MCF 10A (cell line): Measurements from ENCODE around the gene CDYL. TPM values are rescaled to one million over a fixed set of nuclear protein-coding genes. Genes with fewer than 3 reads are reported as not detected.
A peak's percentile ranks its signal among the peaks of the same experiment; 100 is the strongest.
"Not testable (repeated sequence)": the region's sequence is repeated elsewhere in the genome, so short reads cannot be mapped to it uniquely, and the experiment has no call there.

ENCODE experiments used
- BruUV-seq: library from RNA; stranded (reverse); fragments of 400-500 nt; replicated peaks from 2 replicates; lab custom pipeline; 2021; lab: Mats Ljungman, UMichigan
- CTCF ChIA-PET: fragments of 300-600 bp; sonication (Branson Sonifier 250); formaldehyde crosslinking; extraction: SDS; loops from one replicate; lab custom pipeline; 2021; ENCODE audit warnings: antibody characterized with exemption, inconsistent platforms; lab: Yijun Ruan, JAX
- POLR2A ChIA-PET: fragments of 300-600, 350-650 bp; sonication (Branson Sonifier 250); formaldehyde crosslinking; extraction: SDS; loops from one replicate; lab custom pipeline; 2020; ENCODE audit warnings: antibody characterized with exemption, inconsistent platforms; lab: Yijun Ruan, JAX
- DNase-seq: peaks from one replicate; pipeline ENCODE4 v3.0.0-alpha.2; 2018; ENCODE audit not compliant: unreplicated experiment
- H3K27ac Mint-ChIP-seq: one replicate; pipeline ENCODE4 v1.8.0; 2022; ENCODE audit warnings: mild to moderate bottlenecking, low read depth, mixed read lengths; ENCODE audit not compliant: unreplicated experiment
- H3K27me3 Mint-ChIP-seq: one replicate; pipeline ENCODE4 v1.8.0; 2022; ENCODE audit warnings: mixed read lengths; ENCODE audit not compliant: insufficient read depth, unreplicated experiment
- H3K36me3 Mint-ChIP-seq: one replicate; pipeline ENCODE4 v1.8.0; 2022; ENCODE audit warnings: mild to moderate bottlenecking, moderate library complexity, mixed read lengths; ENCODE audit not compliant: insufficient read depth, unreplicated experiment
- H3K4me1 Mint-ChIP-seq: one replicate; pipeline ENCODE4 v1.8.0; 2022; ENCODE audit warnings: mixed read lengths; ENCODE audit not compliant: insufficient read depth, unreplicated experiment
- H3K4me3 Mint-ChIP-seq: one replicate; pipeline ENCODE4 v1.8.0; 2022; ENCODE audit warnings: mild to moderate bottlenecking, moderate library complexity, mixed read lengths; ENCODE audit not compliant: unreplicated experiment
- H3K9me3 Mint-ChIP-seq: one replicate; pipeline ENCODE4 v1.8.0; 2022; ENCODE audit warnings: mixed read lengths; ENCODE audit not compliant: unreplicated experiment
- intact Hi-C: fragments of 100-400 bp; cut with micrococcal nuclease; formaldehyde crosslinking; loops from 2 replicates; pipeline ENCODE4 v1.14.1; 2022
- total RNA-seq: library from RNA; stranded (reverse); gene quantifications from 2 replicates; pipeline ENCODE4 v1.2.3, GENCODE V29; 2022
- TF ChIP-seq, protein P1 (sequence below): fragments of 200-600 bp; IDR thresholded peaks from one replicate; pipeline ENCODE4 v1.8.0; 2022; ENCODE audit warnings: antibody characterized with exemption, mild to moderate bottlenecking; ENCODE audit not compliant: unreplicated experiment

CDYL gene
- total RNA-seq, 1 experiment from 2014 or later = 48.9 TPM

DNA sequence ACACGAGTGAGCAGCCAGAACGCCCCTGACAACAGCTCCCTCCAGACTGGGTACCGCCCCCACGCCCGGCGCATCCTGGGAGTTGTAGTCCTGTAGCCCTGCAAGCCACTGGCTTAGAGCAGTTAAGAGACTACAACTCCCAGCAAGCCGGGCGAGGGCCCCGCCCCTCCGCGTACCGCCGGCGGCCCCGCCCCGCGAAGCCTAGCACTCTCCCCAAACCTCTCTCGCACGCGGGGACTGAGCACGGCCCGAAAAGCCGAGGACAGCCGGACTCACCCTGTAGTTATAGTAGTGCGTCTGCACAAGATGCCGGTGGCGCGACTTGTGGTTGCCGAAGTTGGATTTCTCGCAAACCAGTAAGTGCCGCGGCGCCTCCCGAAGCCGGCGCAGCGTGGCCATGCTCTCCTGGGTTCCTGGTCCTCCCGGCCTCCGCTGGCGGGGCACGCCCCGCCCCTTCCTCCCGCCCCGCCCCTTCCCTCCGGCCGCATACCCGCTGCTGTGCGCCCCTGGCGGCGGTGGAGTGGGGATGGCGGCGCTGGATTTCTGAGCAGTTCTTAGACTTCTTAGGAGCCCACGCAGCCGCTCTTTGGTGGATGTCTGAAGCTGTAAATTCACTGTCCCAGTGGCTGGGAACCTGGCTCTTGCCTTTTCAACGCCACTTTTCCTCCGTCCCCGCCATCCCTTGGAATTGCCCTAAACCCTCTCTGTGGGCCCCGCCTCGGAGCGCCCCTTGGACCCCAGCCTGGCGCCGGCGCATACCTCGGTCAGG lies 227.6 kb downstream of the CDYL start, which contains the start of gene RPP40:
Gene RPP40 (minus strand): TSS at position 434 of the 769 bp plus-strand sequence. CDS start 35 bp downstream, at position 399.
- intact Hi-C loops = loop anchor here (2.0 kb wide), 1 partner anchor 691 kb away; no protein-coding TSS in a partner anchor
- H3K36me3 Mint-ChIP-seq = peaks cover 18% of the 10 kb centered on the region
- H3K4me3 Mint-ChIP-seq = peak within 1 kb of the TSS; percentile 92
- no peaks in the 10 kb centered on the region for H3K4me1 Mint-ChIP-seq
- peak within 1 kb of the TSS; percentile 88 for H3K27ac Mint-ChIP-seq
- CTCF ChIA-PET = interaction anchor here (0.6 to 1.3 kb wide), 9 partner anchors 9 to 957 kb away, joined by 3 to 6 read pairs (median 4); no protein-coding TSS in a partner anchor
- BruUV-seq = no TSS peak
- no peaks in the 10 kb centered on the region for H3K27me3 Mint-ChIP-seq
- TF ChIP-seq, protein P1, sequence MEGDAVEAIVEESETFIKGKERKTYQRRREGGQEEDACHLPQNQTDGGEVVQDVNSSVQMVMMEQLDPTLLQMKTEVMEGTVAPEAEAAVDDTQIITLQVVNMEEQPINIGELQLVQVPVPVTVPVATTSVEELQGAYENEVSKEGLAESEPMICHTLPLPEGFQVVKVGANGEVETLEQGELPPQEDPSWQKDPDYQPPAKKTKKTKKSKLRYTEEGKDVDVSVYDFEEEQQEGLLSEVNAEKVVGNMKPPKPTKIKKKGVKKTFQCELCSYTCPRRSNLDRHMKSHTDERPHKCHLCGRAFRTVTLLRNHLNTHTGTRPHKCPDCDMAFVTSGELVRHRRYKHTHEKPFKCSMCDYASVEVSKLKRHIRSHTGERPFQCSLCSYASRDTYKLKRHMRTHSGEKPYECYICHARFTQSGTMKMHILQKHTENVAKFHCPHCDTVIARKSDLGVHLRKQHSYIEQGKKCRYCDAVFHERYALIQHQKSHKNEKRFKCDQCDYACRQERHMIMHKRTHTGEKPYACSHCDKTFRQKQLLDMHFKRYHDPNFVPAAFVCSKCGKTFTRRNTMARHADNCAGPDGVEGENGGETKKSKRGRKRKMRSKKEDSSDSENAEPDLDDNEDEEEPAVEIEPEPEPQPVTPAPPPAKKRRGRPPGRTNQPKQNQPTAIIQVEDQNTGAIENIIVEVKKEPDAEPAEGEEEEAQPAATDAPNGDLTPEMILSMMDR = peak; percentile 72
- DNase-seq = peak; percentile 96
- no peaks in the 10 kb centered on the region for H3K9me3 Mint-ChIP-seq
- POLR2A ChIA-PET = interaction anchor here (0.6 to 1.0 kb wide), 4 partner anchors 8 to 688 kb away, joined by 3 to 5 read pairs (median 3); no protein-coding TSS in a partner anchor

DNA sequence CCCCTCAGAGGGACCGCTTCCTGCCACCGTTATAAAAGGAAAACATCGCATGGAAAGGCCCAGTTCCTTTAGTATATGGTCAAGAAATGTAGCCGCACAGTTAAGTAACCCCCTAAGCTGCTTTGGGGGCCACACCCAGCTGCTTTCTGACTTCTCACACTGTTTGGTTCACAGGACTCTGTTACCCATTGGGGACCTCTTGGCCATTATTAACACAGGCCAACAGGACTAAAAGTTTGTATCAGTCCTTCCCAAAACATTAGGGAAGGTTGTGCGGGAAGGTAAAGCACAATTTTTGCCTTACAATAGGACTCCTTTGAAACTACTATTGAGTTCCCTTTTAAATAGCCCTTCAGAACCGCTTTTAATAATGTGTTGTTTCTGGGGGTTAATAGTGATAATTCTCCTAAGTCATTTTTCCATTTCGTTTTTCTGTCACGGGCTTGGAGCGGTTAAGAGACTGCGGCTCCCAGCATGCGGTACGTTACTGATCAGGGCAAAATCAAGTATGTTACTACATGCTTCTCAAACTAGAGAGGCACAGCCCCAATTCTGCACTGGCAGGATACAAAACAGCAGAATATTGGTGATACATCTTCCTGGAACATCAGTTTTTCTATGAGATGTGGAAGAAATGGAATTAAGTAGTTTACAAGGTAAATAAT lies 228.3 kb downstream of the CDYL start:
- TF ChIP-seq, protein P1 = no peak
- CTCF ChIA-PET = interaction anchor here (0.6 to 1.3 kb wide), 8 partner anchors 9 to 956 kb away, joined by 3 to 5 read pairs (median 4); no protein-coding TSS in a partner anchor

DNA sequence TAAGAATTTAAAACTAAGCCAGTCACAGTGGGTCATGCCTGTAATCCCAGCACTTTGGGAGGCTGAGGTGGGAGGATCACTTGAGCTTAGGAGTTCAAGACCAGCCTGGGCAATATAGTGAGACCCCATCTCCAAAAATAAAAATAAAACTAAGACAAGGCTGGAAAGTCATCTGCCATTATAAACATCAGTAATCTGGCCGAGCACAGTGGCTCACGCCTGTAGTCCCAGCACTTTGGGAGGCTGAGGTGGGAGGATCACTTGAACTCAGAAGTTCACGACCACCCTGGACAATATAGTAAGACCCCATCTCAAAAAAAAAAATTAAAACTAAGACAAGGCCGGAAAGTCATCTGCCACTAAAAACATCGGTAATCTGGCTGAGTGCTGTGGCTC lies 228.8 kb downstream of the CDYL start:
- H3K27ac Mint-ChIP-seq, H3K36me3 Mint-ChIP-seq, DNase-seq, H3K27me3 Mint-ChIP-seq, H3K4me1 Mint-ChIP-seq, H3K4me3 Mint-ChIP-seq, H3K9me3 Mint-ChIP-seq, BruUV-seq: not testable (repeated sequence)
- ChIA-PET POLR2A (interaction anchor here (0.6 kb wide), 1 partner anchor 175 kb away, joined by 3 read pairs; no protein-coding TSS in a partner anchor), CTCF (interaction anchor here (0.7 to 1.3 kb wide), 3 partner anchors 8 to 81 kb away, joined by 3 to 4 read pairs (median 3); no protein-coding TSS in a partner anchor)
- intact Hi-C loops = loop anchor here (2.0 kb wide), 1 partner anchor 692 kb away; no protein-coding TSS in a partner anchor

More for the DNA sequence above, 228.3 kb downstream of the CDYL start:
- H3K36me3 Mint-ChIP-seq = peaks cover 10% of the 10 kb centered on the region
- BruUV-seq = TSS peak; percentile 45
- peak overlapping the region; percentile 92 for H3K4me3 Mint-ChIP-seq
- H3K4me1 Mint-ChIP-seq = no peaks in the 10 kb centered on the region
- DNase-seq = no peak
- intact Hi-C loops = loop anchor here (2.0 kb wide), 1 partner anchor 692 kb away; no protein-coding TSS in a partner anchor
- no peaks in the 10 kb centered on the region for H3K9me3 Mint-ChIP-seq
- no peaks in the 10 kb centered on the region for H3K27me3 Mint-ChIP-seq
- H3K27ac Mint-ChIP-seq = peak overlapping the region; percentile 88
- POLR2A ChIA-PET = interaction anchor here (0.6 to 1.0 kb wide), 2 partner anchors 149 to 689 kb away, joined by 3 read pairs; no protein-coding TSS in a partner anchor

Other genes starting within 250 kb of the CDYL start
- gene RPP40, start 227.6 kb downstream of the CDYL start, total RNA-seq = 22.9 and 34.8 TPM in 2 replicates